Epithelial cell of esophagus (primary cell): ENCODE data around the gene CCNC.

Experiments used
- DNase-seq: peaks from one replicate; pipeline ENCODE4 v3.0.0; 2010; ENCODE audit warnings: low read depth
- H3K4me3 ChIP-seq: 2 replicates; pipeline ENCODE4 v1.5.1; 2011; ENCODE audit warnings: mild to moderate bottlenecking, low read length, control low read depth
- CTCF ChIP-seq: IDR thresholded peaks from 2 replicates; pipeline ENCODE4 v1.5.1; 2011; ENCODE audit warnings: low read depth, mild to moderate bottlenecking, low read length, control low read depth, inconsistent platforms; ENCODE audit not compliant: insufficient read depth; ENCODE audit errors: missing control alignments

CCNC gene, protein sequence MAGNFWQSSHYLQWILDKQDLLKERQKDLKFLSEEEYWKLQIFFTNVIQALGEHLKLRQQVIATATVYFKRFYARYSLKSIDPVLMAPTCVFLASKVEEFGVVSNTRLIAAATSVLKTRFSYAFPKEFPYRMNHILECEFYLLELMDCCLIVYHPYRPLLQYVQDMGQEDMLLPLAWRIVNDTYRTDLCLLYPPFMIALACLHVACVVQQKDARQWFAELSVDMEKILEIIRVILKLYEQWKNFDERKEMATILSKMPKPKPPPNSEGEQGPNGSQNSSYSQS

GRCh38 chr6:99568103-99568933 lies at the start of gene CCNC:
TSS of gene CCNC (minus strand) at chr6:99568660. CDS start at chr6:99568527, 133 bp downstream.
- DNase-seq, result peak; percentile 97
- H3K4me3 ChIP-seq, result peak within 1 kb of the TSS; percentile 98
- TF ChIP-seq CTCF, result no peak

- TF ChIP-seq CTCF, result no peak
- no peak for DNase-seq
- H3K4me3 ChIP-seq, result no peak overlapping the region
Measured at GRCh38 chr6:99617131-99617530, 48.7 kb upstream of the CCNC start.

DNA sequence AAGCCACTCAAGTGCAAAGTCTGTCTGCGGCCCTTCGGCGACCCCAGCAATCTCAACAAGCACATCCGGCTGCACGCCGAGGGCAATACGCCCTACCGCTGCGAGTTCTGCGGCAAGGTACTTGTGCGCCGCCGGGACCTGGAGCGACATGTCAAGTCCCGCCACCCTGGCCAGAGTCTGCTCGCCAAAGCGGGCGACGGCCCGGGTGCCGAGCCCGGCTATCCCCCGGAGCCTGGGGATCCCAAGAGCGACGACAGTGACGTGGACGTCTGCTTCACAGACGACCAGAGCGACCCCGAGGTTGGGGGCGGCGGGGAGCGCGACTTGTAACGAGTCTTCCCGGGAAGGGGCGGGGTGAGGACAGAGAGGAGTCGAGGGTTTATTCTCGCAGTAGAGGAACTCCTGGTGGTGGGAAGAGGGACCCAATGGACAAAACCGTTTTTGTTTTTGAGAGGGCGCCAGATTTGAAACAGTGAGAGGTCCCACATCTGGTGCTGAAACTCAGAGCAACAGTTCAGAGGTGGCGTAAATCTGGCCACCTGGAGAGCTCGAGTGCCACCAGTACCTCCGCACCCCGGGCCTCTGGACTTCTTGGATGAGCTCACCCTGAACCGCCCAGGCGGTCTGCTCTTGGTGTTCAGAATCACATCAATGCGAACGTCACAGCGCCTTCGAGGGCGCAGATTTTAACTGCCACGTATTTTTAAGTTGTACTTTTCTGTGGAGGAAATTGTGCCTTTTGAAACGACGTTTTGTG lies 46.1 kb upstream of the CCNC start:
- H3K4me3 ChIP-seq, result no peak overlapping the region
- TF ChIP-seq CTCF, result no peak
- no peak for DNase-seq

DNA sequence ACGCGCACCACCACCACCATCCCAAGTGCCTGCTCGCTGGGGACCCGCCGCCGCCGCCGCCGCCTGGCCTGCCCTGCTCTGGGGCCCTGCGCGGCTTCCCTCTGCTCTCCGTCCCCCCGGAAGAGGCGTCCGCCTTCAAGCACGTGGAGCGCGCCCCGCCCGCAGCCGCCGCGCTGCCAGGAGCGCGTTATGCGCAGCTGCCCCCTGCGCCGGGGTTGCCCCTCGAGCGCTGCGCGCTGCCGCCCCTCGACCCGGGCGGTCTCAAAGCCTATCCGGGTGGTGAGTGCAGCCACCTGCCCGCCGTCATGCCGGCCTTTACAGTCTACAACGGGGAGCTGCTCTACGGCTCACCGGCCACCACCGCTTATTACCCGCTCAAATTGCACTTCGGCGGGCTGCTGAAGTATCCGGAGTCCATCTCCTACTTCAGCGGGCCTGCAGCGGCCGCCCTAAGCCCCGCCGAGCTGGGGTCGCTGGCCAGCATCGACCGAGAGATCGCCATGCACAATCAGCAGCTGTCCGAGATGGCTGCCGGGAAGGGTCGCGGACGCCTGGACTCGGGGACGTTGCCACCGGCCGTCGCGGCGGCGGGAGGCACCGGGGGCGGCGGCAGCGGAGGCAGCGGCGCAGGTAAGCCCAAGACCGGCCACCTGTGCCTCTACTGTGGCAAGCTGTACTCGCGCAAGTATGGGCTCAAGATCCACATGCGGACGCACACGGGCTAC lies 45.4 kb upstream of the CCNC start:
- TF ChIP-seq CTCF, result no peak
- DNase-seq, result peak; percentile 12
- H3K4me3 ChIP-seq, result peak overlapping the region; percentile 3

DNA sequence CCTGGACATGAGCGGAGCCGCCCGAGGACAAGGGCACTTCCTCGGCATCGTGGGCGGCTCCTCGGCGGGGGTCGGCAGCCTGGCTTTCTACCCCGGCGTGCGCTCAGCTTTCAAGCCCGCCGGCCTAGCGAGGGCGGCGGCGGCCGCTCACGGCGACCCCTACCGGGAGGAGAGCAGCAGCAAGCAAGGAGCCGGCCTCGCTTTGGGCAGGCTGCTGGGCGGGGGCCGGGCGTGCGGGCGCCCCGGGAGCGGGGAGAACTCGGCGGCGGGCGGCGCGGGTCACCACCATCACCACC lies 44.9 kb upstream of the CCNC start:
- H3K4me3 ChIP-seq, result no peak overlapping the region
- peak; percentile 38 for DNase-seq
- TF ChIP-seq CTCF, result no peak

- no peak for TF ChIP-seq CTCF
- DNase-seq, result no peak
- no peak overlapping the region for H3K4me3 ChIP-seq
Measured at GRCh38 chr6:99612551-99613408, 44.3 kb upstream of the CCNC start.
